Common myeloid progenitor, CD34-positive (primary cell): Measurements from ENCODE around the gene L3MBTL3.

Experiments
- CTCF ChIA-PET: fragments of 350-600 bp; sonication (Branson Sonifier 250); formaldehyde crosslinking; loops from one replicate; lab custom pipeline; 2021; ENCODE audit warnings: antibody characterized with exemption; lab: Charles Lee
- POLR2A ChIA-PET: fragments of 350-600 bp; sonication (Branson Sonifier 250); formaldehyde crosslinking; loops from one replicate; lab custom pipeline; 2021; ENCODE audit warnings: antibody characterized with exemption; lab: Charles Lee
- DNase-seq, 3 donors: peaks; one replicate each; pipeline versions ENCODE4 v3.0.0 to v3.0.0-alpha.2; 2013
- H3K27ac ChIP-seq, 2 experiments: 1 replicate in 1 of 2; 2 replicates in 1 of 2; pipeline ENCODE4 v1.7.0; 2013; ENCODE audit warnings: inconsistent platforms in 2 of 2, low read length in 2 of 2, mild to moderate bottlenecking in 2 of 2, low read depth in 1 of 2, moderate library complexity in 1 of 2; ENCODE audit not compliant: severe bottlenecking in 2 of 2, insufficient read depth in 1 of 2, poor library complexity in 1 of 2
- H3K27me3 ChIP-seq, 5 experiments: replicated peaks in 2 of 5; 1 replicate in 3 of 5; 2 replicates in 2 of 5; pipeline versions ENCODE4 v1.6.1 to v1.7.0; 2013; ENCODE audit warnings: low read length in 4 of 5, mild to moderate bottlenecking in 2 of 5, moderate library complexity in 2 of 5, inconsistent platforms in 1 of 5; ENCODE audit not compliant: insufficient read depth in 5 of 5, control insufficient read depth in 4 of 5
- H3K36me3 ChIP-seq, 4 experiments: 1 replicate in 2 of 4; 2 replicates in 2 of 4; pipeline versions ENCODE4 v1.6.1 to v1.7.0; 2013; ENCODE audit warnings: low read length in 3 of 4, control low read depth in 1 of 4, mild to moderate bottlenecking in 1 of 4; ENCODE audit not compliant: control insufficient read depth in 4 of 4, insufficient read depth in 4 of 4
- H3K4me1 ChIP-seq, 4 experiments: 1 replicate in 3 of 4; 2 replicates in 1 of 4; pipeline versions ENCODE4 v1.6.1 to v1.7.1; 2013; ENCODE audit warnings: low read length in 3 of 4, mild to moderate bottlenecking in 3 of 4, control low read depth in 1 of 4, inconsistent platforms in 1 of 4, moderate library complexity in 1 of 4; ENCODE audit not compliant: control insufficient read depth in 4 of 4, insufficient read depth in 4 of 4; ENCODE audit errors: control extremely low read depth in 1 of 4
- H3K4me3 ChIP-seq, 7 experiments: 1 replicate in 4 of 7; 2 replicates in 3 of 7; pipeline versions ENCODE4 v1.5.1 to v1.7.0; 2013; ENCODE audit warnings: mild to moderate bottlenecking in 7 of 7, low read length in 6 of 7, moderate library complexity in 6 of 7, inconsistent platforms in 2 of 7, low read depth in 2 of 7, control low read depth in 1 of 7; ENCODE audit not compliant: insufficient read depth in 4 of 7, control insufficient read depth in 1 of 7; ENCODE audit errors: extremely low read depth in 1 of 7
- H3K9me3 ChIP-seq, 5 experiments: 1 replicate in 4 of 5; 2 replicates in 1 of 5; pipeline versions ENCODE4 v1.6.1 to v1.7.1; 2013; ENCODE audit warnings: low read length in 4 of 5, mild to moderate bottlenecking in 2 of 5, inconsistent platforms in 1 of 5, low read depth in 1 of 5, moderate library complexity in 1 of 5; ENCODE audit not compliant: control insufficient read depth in 4 of 5, insufficient read depth in 2 of 5; ENCODE audit errors: control extremely low read depth in 1 of 5
- WGBS: methylation state at CpG from one replicate; pipeline ENCODE4 v1.1.5; 2013; ENCODE audit not compliant: insufficient coverage; 5-methylcytosine and 5-hydroxymethylcytosine counted together

The L3MBTL3 gene

DNA sequence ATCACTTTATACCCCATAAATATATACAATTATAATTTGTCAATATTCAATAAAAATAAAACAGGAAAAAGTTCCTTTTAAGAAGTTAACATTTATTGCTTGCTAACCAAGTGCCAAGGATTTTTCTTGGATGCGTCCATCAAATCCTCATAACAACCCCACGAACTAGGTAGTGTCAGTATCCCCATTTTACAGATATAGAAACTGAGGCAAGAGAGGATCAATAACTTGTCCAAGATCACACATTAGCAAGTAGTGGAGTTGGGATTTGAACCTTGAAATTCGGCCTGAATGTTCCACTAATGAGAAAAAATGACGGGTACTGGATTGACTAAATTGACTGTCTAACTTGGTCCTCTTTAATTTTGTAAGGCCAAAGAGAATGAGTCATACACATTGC, 5.7 kb upstream of the L3MBTL3 start:
- ChIA-PET POLR2A (no interaction called here), CTCF (interaction anchor here (1.6 kb wide), 1 partner anchor 18 kb away, joined by 6 read pairs; no protein-coding TSS in a partner anchor)
- Histone ChIP-seq H3K36me3 (no peaks in the 10 kb centered on the region), H3K27me3 (no peaks in the 10 kb centered on the region), H3K4me1 (peaks cover 0 to 2% (median 1%) of the 10 kb centered on the region in 4 experiments), H3K9me3 (no peaks in the 10 kb centered on the region), H3K4me3 (no peak overlapping the region), H3K27ac (no peak overlapping the region)
- 100% methylated on average over 2 of the region's 4 CpGs for WGBS
- no peak for DNase-seq

DNA sequence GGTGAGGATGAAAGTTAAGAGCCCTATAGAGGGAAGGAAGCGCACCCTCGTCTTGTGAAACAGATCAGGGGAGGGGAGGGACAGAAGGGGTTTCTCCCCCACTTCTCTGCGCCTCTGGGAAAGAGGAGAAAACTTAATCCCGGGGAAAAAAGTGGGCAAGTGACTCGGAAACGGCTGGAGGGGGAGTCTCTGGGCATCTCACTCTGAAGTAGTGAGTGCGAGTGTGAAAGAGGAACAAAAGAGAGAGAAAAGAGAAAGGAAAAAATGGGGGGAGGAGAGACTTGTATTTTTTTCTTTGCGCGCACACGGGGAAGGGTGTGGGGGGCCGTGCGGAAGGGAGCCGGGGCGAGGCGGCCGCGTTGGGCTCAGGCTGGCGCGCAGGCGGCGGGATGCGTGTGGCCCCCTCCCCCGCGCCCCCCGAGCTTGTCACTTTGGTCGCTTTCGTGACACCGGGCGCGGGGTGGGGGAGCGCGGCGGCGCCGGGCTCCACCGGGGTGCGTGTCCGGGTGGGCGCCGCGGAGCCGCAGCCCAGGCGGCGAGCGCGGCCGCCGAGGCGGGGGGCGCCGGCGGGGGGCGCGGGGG, 454 bp downstream of the L3MBTL3 start:
- Histone ChIP-seq H3K36me3 (no peaks in the 10 kb centered on the region), H3K9me3 (no peaks in the 10 kb centered on the region), H3K27me3 (no peaks in the 10 kb centered on the region), H3K27ac (peak overlapping the region; percentile 61 to 82), H3K4me3 (peak overlapping the region; percentile 80 to 98 (median 97)), H3K4me1 (peaks cover 5 to 13% (median 9%) of the 10 kb centered on the region in 4 experiments)
- ChIA-PET CTCF (no interaction called here), POLR2A (no interaction called here)
- WGBS: 0% methylated on average over 10 of the region's 54 CpGs
- DNase-seq: peak; percentile 28 to 71 (median 66)

GRCh38 chr6:130019326-130020072, 1.1 kb downstream of the L3MBTL3 start:
- under 1% methylated on average over 59 of the region's 116 CpGs for WGBS
- POLR2A ChIA-PET: no interaction called here
- peaks cover 0 to under 1% (median 0%) of the 10 kb centered on the region in 4 experiments for H3K36me3 ChIP-seq
- DNase-seq: peak; percentile 38 to 71 (median 55)
- CTCF ChIA-PET: no interaction called here
- peaks cover 5 to 13% (median 9%) of the 10 kb centered on the region in 4 experiments for H3K4me1 ChIP-seq
- peak overlapping the region; percentile 40 to 78 for H3K27ac ChIP-seq
- peak overlapping the region; percentile 82 to 98 (median 97) for H3K4me3 ChIP-seq
- H3K9me3 ChIP-seq: no peaks in the 10 kb centered on the region
- H3K27me3 ChIP-seq: no peaks in the 10 kb centered on the region

GRCh38 chr6:130020073-130020906, 1.9 kb downstream of the L3MBTL3 start:
- Histone ChIP-seq H3K36me3 (peaks cover 0 to 5% (median 1%) of the 10 kb centered on the region in 4 experiments), H3K4me1 (peaks cover 5 to 13% (median 9%) of the 10 kb centered on the region in 4 experiments), H3K9me3 (no peaks in the 10 kb centered on the region), H3K27ac (peak overlapping the region; percentile 40 to 60), H3K27me3 (no peaks in the 10 kb centered on the region), H3K4me3 (peak overlapping the region; percentile 49 to 90 (median 74))
- ChIA-PET CTCF (interaction anchor here (1.0 to 2.2 kb wide), 7 partner anchors 14 to 347 kb away, joined by 3 to 6 read pairs (median 3); no protein-coding TSS in a partner anchor), POLR2A (no interaction called here)
- WGBS: 0% methylated on average over 35 of the region's 84 CpGs
- DNase-seq: peak in 2 of 3 donors; percentile 53 to 65

DNA sequence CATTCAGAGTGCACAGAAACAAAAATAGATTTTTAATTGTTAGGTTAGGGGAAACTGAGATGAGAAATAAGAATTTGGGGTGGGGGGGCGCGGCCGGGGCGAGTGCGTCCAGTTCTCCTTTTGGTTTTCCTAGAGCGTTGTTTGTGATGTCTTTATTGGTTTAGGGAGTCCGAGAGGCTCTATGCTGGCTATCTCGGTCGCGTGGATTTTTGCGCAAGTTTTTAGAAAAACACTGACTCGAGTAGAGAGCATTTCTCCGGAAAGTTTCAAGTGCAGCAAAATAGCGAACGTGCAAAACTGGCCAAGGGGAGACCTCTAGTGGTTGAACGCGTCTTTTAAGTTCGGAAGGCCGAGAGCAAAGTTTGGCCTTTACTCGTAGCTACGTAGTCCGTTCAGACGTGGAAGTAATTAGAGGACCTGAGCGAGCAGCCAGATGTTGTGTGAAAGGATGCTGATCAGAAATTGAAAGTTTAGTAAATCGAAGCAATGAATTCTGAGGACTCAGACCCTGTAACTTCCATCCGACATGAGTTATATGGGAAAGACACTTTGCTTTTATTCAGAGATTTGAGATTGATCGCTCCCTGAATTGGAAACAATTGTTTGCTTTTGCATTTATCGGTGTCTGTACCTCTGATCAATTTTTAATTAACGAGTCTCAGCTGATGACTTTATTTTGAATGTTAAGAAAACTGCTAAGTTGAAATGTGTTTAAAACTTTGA, 2.7 kb downstream of the L3MBTL3 start:
- Histone ChIP-seq H3K4me1 (peaks cover 5 to 13% (median 9%) of the 10 kb centered on the region in 4 experiments), H3K36me3 (peaks cover 0 to 8% (median 1%) of the 10 kb centered on the region in 4 experiments), H3K27me3 (no peaks in the 10 kb centered on the region), H3K27ac (peak overlapping the region in 1 of 2 experiments; percentile 40), H3K9me3 (no peaks in the 10 kb centered on the region), H3K4me3 (peak overlapping the region in 6 of 7 experiments; percentile 67 to 90 (median 76))
- peak; percentile 90 to 94 (median 92) for DNase-seq
- 13% methylated on average over 24 of the region's 29 CpGs for WGBS
- ChIA-PET CTCF (interaction anchor here (0.6 to 2.2 kb wide), 19 partner anchors 9 to 526 kb away, joined by 3 to 12 read pairs (median 3); no protein-coding TSS in a partner anchor), POLR2A (interaction anchor here (0.6 kb wide), 2 partner anchors 9 to 398 kb away, joined by 3 read pairs; no protein-coding TSS in a partner anchor)

DNA sequence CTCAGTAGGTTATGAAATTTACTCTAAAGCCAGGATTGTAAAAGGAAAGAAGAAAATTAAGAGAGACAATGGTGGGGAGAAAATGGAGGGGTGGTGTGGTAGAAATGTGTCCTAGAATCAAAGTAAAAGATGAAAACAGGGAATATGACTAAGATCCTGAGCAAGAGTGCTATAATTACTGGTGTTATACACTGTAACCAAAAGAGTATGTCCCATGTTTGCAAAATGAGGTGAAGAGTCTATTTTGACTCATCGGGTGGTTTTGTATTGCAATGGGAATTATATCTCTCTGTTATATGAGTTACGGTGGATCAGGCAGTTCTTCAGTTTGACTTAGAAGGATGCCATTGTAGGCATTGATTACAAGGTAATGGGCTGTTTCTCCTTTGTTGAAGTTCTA, 8.5 kb downstream of the L3MBTL3 start:
- POLR2A ChIA-PET: no interaction called here
- Histone ChIP-seq H3K27ac (no peak overlapping the region), H3K27me3 (no peaks in the 10 kb centered on the region), H3K4me1 (peaks cover 0 to 8% (median 4%) of the 10 kb centered on the region in 4 experiments), H3K36me3 (peaks cover 0 to 17% (median 2%) of the 10 kb centered on the region in 4 experiments), H3K4me3 (no peak overlapping the region), H3K9me3 (no peaks in the 10 kb centered on the region)
- CTCF ChIA-PET: no interaction called here
- no peak for DNase-seq
- no CpG with 5 or more reads among the region's 2 CpGs for WGBS
